HG03354 (cell line): ENCODE results near the gene SHPK.

Experiments used
- ATAC-seq: cut with Tn5 transposase; IDR thresholded peaks from one replicate; pipeline ENCODE4 v1.9.1; 2021; ENCODE audit warnings: mild to moderate bottlenecking; ENCODE audit not compliant: unreplicated experiment, poor library complexity, severe bottlenecking

SHPK gene

DNA sequence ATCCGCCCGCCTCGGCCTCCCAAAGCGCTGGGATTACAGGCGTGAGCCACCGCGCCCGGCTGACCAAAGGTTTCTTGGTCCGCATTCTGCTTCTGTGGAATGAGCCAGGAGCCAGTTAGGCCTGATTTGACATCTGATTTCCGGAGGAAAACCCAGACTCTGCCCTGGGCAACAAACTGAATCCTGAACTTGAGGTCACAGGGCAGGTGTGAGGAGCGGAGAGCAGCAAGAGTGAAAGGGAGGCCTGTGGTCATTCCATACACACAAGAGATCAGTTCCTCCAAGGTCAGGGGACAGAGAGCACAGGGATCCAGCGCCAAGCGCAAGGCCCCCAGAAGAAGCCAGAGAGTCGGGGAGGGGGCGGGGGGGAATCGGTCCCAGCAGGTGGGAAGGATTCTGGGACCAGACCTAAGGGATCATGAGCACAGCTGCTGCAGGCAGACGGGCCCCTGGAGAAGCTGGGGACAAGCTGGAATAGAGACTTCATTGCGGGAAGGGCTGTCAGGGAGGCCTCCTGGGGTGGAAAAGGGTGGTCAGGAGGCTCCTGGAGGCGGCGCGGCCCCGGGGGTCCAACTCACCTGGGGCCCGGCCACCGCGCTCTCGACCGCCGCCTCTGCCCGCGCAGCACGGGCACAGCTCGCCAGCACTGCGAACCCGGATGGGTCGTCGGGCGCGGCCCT, 436 bp downstream of the SHPK start:
- ATAC-seq = no peak

DNA sequence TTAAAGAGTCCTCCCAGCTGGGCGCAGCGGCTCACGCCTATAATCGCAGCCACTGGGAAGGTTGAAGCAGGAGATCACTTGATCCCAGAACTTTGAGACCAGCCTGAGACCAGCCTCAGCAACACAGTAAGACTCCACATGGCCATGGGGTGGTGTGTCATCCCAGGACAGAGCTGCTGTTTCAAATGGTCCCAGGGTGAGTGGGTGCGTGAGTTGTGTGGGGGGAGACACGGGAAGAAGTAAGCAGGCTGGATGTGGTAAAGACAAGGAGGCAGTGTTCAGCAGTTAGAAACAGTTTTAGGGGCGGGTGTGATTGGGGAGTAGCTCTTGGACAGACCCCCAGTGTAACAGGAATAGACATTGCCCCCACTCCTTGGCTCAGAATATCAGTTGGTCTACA, 3.8 kb downstream of the SHPK start:
- ATAC-seq = no peak

DNA sequence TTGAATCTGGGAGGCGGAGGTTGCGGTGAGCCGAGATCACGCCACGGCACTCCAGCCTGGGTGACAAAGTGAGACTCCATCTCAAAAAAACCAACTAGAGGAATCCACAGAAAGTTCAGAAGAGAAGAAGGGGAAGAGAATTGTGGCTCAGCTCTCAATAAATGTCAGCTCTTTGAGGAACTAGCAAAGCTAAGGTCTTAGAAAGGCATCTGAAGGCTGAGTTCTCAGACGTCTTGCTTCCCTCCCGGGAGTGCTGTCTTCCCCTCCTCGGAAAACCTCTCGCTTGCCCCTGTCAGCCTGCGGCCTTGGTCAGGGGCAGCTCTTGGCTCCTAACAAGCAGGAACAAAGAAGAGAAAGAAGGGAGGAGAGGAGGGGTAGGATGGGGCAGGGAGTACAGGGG, 5.3 kb downstream of the SHPK start:
- ATAC-seq = no peak

DNA sequence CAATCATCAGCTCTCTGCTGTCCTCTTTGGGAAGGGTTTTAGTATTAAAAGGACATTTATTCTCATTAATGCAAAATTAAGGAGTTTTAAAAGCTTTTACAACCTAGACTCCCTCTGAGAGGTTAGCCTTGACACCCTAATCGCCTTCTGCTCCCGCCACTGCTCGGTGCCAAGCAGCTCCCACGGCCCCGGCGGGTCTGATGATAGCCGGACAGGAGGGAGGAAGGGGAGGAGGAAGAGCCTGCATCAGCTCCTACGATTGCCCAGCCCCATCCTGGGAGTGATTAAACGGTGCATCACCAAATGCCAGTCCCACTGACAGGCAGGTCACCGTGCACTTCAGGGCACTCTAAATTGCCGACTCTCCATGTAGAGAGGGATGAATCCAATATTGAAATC, 8.3 kb downstream of the SHPK start:
- no peak for ATAC-seq

DNA sequence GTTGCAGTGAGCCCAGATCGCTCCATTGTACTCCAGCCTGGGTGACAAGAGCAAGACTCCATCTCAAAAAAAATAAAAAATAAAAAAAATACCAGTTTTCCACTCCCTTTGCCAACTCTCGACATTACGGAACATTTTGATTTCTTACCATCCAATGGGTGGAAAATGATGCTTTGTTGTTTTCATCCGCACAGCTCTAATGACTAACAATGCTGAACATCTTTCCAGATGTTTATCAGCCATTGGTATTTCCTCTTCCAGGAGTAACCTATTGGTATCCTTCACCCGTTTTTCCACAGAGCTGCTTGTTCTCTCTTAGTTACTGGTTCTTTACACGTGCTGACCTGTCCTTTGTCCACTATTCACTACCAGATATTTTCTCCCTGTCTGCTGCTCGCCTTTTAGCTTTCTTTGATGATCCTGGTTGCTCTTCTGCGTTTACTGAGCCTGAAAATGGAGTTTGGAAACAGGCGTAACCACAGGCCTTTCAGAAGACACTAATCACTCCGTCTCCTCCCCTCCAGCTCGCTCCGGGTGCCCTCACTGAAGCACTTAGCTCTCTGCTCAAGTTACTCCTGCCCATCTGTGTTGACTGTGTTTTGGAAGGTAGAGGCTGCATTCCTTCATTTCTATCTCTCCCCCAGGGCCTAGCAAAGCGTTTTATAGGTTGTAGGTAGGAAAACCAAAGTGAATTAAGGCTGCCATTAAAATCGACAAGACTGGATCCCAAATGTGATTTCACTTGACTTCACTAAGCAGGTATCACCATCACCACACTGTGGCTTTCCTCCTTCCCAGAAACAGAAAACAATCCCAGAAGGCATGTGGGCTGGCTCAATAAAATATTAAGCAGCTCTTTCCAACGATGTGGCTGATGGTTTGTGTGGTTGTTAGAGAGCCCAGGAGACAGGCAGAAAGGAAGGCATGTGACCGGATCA, 8.9 kb downstream of the SHPK start:
- ATAC-seq = no peak

DNA sequence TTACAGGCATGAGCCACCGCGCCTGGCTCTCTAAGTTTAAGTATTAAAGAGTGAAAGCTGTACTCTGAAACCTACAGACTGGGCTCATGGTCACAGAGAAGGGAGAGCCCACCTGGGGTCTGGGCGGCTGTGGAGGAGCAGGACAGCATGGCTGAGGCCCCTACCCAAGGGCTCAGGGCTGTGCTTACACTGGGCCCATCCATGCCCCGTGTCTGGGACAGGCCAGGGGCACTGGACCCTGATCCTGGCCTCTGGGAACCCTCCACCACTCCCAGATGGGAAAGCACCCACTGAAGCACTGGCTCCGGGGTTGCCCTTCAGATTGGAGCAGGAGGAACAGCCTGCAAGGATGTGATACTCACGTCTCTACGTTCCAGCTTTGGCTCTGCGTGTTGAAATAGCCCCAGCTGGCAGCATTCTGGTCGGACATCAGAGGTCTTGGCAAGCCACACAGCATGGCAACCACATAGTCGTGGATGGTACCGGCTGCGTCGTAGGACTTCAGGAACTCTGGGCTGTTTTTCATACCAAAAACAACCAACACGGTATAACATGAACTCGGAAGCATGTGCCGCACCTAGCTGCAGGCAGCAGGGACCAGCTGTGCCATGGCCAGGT, 13.0 kb downstream of the SHPK start:
- ATAC-seq = no peak

DNA sequence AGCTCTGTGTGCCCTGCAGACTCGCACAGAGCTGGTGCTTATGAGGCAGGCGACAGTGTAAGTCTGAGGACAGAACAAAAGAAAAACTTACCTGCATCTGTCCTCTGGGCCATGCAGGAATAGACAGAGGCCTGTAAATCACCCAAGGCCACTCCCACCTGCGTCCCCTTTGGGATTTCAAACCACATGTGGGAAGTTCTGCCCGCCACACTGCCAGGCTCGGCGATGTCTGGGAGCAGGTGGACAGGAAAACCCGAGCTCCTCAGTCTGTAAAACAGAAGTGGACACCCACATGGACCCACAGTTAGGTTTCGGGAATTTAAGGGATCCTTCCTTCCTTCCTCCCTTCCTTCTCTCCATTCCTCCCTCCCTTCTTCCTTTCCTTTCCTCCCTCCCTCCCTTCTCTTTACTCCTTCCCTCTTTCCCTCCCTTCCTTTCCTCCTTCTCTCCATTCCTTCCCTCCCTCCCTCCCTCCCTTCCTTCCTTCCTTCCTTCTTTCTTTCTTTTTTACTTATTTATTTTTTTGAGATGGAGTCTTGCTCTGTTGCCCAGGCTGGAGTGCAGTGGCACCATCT, 14.8 kb downstream of the SHPK start:
- no peak for ATAC-seq

DNA sequence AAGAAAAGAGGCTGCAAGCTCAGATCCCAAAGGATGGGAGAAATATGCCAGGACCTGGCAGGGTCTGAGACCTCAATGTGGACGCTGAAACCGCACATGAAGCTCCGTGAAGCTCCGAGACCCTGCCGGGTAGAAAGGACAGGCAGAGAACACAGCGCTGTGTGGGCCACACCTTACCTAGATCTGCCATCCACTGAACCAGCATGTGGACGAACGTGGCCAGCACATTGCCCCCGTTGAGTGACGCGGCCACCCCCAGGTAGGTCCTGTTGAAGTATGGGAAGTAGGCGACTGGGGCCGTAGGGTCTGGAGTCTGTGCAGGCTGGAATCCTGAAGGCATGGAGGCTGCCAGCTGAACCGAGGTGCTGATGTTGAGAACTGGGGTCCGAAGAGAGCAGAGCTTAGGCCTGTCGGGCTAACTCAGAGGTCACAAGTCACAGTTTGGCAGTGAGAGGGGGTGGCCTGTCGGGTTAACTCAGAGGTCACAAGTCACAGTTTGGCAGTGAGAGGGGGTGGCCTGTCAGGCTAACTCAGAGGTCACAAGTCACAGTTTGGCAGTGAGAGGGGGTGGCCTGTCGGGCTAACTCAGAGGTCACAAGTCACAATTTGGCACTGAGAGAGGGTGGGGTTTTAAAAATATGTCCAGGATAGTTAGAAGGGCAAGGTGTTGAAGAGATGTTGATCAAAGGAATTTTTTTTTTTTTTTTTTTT, 20.7 kb downstream of the SHPK start:
- ATAC-seq = no peak

DNA sequence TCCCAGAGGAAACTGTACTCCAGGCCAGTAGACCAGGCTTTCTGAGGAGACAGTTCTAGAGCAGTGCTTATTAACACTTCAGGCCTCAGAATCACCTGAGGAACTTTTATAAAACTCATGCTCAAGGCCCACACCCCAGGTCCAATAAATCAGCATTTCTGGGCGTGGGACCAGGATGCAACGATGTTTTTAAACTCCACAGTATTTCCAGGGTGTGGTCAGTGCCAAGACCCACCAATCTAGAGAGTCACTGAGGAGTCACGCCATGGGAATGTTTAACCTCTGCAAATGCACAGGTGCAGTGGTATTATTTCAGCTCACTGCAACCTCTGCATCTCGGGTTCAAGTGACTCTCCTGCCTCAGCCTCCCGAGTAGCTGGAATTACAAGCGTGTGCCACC, 22.9 kb downstream of the SHPK start:
- no peak for ATAC-seq

DNA sequence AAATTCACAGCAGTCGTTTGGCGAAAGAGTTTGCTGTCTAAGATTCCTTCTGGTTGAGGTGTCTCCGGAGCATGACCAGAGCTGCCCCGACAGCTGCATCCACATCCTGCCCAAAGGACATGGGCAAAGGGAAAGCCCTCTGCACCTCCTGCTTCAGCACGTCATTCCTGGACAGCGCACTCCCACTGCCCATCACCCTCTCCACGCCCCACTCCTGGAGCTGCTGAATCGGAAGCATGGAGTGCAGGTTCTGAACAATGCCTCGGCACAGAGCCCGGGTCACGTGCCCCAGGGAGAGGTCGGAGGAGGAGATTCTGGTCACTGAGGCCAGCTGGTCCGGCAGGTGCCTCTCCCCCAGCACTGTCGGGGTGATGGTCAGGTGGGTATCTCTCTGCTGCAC, 25.5 kb downstream of the SHPK start:
- ATAC-seq = no peak

DNA sequence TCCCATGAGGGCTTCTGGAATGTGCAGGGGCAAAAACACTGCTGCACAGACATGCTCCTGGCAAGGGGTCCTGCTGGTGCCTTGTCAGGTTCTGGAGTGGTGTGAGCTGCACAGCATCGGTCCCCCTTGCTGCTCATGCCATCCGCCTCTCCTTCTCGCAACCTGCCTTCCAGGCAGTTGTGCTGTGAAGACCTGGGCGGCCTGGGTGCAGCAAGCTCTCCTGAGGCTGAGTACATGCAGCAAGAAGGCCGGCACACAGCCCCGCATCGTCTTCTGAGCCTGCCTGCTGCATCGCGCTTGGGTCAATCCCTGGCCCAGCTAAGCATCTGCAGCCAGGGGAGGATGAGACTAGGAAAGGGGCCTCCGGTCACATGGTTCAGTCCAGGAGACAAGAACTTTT, 26.4 kb downstream of the SHPK start:
- ATAC-seq = no peak

DNA sequence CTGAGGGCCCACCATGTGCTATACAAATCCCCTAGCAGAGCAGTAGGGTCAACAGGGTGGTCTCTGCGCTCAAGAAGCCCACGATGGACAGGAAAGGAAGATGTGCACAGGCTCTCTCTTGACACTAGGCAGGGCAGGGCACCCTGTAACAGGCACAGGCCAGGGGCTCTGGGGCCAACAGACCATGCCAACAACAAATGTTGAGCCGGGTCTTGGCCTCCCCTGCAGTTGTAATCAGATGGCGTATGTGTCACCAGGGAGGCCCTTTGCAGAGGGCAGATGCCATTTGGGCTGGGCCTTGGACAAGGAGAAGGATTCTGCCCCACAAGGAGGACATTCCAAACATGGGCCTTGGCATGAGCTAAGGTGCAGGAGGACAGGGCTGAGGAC, 32.2 kb downstream of the SHPK start:
- no peak for ATAC-seq

DNA sequence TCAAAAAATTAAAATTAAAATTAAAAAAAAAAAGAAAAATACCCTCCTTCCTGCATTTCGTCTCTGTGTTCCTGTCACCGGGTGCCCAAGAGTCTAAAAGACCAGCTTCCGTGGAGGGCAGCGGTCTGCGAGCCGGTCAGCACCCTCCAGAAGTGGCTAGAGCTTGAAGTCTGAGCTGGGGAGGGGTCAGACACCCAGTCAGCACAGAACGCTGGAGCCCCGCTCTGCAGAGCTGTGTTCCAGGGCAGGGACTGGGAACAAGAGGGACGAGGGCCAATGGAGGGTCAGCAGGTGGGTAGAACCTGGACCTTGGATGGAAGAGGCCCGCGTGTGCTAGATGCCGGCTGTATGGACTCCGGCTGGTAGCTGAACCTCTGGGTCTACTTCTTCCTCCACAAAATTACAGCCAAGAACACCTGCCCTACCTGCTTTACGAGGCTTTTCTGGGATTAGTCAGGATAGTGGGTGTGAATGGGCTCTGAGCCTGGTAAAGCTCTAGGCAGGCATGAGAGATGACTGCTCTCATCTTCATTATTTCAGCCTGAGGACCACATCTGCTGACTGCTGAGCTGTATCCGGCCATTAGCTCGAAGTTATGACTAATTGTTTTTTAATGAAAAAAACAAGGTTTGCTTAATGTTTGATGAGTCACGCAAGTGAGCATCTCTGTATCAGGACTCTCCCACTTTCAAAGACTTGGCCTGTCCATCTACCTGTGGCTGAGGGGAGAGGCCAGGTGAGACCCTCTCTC, 32.8 kb downstream of the SHPK start:
- no peak for ATAC-seq

DNA sequence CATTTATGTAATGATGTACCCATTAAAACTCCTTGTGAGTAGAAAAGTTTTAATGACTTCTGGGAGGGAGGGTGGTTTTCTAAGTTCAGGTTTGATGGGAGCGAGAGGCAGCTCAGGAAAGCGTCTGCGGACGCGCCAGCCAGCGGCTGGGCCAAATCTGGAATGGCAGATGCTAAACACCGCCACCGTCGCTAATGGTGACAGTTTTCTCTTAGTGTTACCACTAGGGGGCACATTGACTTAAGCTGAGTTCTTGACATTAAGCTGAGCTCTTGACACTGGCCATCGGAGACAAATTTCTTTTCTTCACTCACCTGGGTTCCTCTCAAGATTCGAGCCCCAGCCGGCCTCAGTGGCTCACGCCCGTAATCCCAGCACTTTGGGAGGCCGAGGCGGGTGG, 33.6 kb downstream of the SHPK start:
- no peak for ATAC-seq

DNA sequence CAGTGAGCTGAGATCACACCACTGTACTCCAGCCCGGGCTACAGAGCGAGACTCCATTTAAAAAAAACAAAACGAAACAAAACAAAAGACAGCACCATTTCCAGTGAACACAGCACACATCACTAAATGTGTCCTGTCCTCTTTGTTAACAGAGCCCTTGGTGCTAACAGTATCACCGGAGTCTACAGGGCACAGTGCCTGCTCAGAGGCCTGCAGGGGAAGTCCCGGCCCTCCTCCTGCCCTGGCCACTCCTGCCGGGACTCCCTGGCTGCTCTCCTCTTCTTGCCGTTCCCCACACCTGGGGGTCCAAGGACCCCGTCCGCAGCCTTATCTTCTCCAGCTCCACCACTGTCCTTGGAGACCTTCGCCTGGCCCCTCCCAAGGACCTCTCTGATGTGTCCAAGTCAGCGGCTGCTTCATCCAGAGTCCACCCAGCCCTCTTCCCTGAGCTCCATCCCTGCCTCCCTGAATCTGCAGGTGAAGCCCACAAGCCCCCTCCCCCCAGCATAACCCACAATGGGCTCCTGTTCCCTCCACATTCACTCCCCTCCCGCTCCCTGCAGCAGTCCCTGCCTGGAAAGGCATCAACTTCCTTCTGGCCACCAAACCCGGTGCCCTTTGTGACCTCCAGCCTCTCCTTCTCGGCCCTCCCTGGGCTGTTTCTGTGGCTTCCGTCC, 35.4 kb downstream of the SHPK start:
- no peak for ATAC-seq

DNA sequence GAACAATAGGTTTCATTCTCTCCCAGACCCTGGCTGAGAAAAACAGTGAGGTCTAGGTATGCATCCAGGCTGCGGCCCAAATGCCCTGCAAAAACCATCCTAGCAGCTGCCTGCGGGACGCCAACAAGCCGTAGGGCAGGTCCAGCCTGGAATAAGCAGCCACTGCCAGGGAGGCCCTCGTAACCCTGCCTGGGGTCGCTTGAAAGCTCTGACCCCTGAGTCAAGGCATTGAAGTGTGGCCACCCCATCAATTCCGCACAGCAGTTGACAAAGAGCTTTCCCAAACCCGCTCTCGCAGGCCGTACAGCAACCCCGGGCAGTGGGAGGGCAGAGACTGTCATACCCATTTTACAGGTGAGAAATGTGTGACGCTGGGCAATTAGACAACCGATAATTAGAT, 38.0 kb downstream of the SHPK start:
- no peak for ATAC-seq

DNA sequence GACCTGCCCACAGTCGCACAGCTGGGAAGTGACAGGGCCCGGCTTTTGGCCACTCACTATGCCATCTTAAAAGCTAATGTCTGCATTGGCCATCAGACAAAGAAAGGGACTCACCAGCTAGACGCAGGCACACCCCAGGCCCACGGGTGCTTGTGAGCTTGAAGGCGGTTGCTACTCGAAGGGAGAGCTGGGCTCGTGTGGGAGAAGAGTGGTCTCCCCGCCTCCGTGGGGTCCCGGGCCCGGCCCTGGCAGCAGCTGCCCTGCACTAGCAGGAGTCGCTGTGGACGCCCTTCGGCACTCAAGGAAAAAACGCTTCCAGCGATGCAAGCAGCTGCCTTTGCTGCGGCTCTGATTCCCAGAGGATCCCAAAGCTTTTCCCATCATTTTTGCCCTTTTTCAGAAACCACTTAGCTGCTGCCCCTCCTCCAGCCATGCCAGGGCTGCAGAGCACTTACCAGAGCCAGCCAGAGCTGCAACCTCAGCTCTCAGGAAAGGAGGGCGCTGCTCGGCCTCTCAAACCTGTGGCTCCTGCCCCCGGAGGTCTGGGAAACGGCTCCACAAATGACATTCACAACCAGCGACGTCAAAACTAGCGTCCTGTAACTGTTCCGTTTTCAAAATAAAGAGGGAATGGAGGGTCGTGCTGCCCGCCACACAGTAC, 39.1 kb downstream of the SHPK start:
- ATAC-seq = no peak

DNA sequence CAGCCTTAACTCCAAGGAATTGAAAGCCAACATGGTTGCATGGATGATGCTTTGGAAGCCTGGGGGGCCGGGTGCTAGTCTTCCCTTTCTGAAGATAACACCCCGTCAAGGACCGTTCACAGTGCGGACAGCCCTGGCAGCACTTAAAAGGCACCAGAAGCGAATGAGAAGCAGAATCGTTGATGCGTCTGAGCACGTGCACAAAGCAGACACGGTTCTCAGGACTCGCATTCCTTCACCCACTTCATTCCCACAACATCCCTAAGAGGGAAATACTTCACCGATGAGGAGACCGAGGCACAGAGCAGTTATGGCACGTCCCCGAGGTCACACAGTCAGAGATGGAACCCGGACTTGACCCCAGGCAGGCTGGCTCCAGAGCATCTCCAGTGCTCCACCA, 41.1 kb downstream of the SHPK start:
- no peak for ATAC-seq
